ENCODE data around the gene LIPT2. TPM values are rescaled to one million over a fixed set of nuclear protein-coding genes. Genes with fewer than 3 reads are reported as not detected.
A peak's percentile ranks its signal among the peaks of the same experiment; 100 is the strongest.
"Not testable (repeated sequence)": the region's sequence is repeated elsewhere in the genome, so short reads cannot be mapped to it uniquely, and the experiment has no call there.

Gene LIPT2
- polyA plus RNA-seq, 1 donor from 2014 or later: 15.6 TPM

- peaks cover 4% of the 10 kb centered on the region for H3K27me3 Mint-ChIP-seq
- no peaks in the 10 kb centered on the region for H3K36me3 Mint-ChIP-seq
Measured at GRCh38 chr11:74520927-74521665, 27.6 kb upstream of the LIPT2 start.

GRCh38 chr11:74520316-74520715 is 26.8 kb upstream of the LIPT2 start:
- no peak overlapping the region for H3K27ac Mint-ChIP-seq
- H3K4me1 Mint-ChIP-seq: no peaks in the 10 kb centered on the region
- H3K27me3 Mint-ChIP-seq: peaks cover 4% of the 10 kb centered on the region
- no peaks in the 10 kb centered on the region for H3K36me3 Mint-ChIP-seq
- H3K4me3 Mint-ChIP-seq: no peak overlapping the region
- H3K9me3 Mint-ChIP-seq: peaks cover 2 to 11% (median 10%) of the 10 kb centered on the region in 3 donors

More at GRCh38 chr11:74520927-74521665, 27.6 kb upstream of the LIPT2 start:
- Mint-ChIP-seq H3K4me3 (no peak overlapping the region), H3K27ac (no peak overlapping the region), H3K9me3 (peaks cover 2 to 11% (median 5%) of the 10 kb centered on the region in 3 donors), H3K4me1 (no peaks in the 10 kb centered on the region)

GRCh38 chr11:74519710-74520109 is 26.2 kb upstream of the LIPT2 start:
- H3K9me3 Mint-ChIP-seq: peaks cover 2 to 12% (median 11%) of the 10 kb centered on the region in 3 donors
- no peaks in the 10 kb centered on the region for H3K4me1 Mint-ChIP-seq
- H3K27me3 Mint-ChIP-seq: peaks cover 4% of the 10 kb centered on the region
- H3K27ac Mint-ChIP-seq: no peak overlapping the region
- no peak overlapping the region for H3K4me3 Mint-ChIP-seq
- no peaks in the 10 kb centered on the region for H3K36me3 Mint-ChIP-seq

GRCh38 chr11:74517592-74517991 is 24.1 kb upstream of the LIPT2 start:
- not testable (repeated sequence) for H3K36me3 Mint-ChIP-seq, H3K4me1 Mint-ChIP-seq, H3K27ac Mint-ChIP-seq, H3K27me3 Mint-ChIP-seq, H3K4me3 Mint-ChIP-seq
- peaks cover 6 to 14% (median 13%) of the 10 kb centered on the region in 3 donors for H3K9me3 Mint-ChIP-seq

- Mint-ChIP-seq H3K4me3 (no peak overlapping the region), H3K36me3 (peaks cover 4% of the 10 kb centered on the region), H3K27ac (no peak overlapping the region), H3K9me3 (peaks cover 2 to 6% (median 4%) of the 10 kb centered on the region in 3 donors), H3K27me3 (peaks cover 4% of the 10 kb centered on the region), H3K4me1 (no peaks in the 10 kb centered on the region)
Measured at GRCh38 chr11:74507582-74507981, 14.1 kb upstream of the LIPT2 start.

- peaks cover 4% of the 10 kb centered on the region for H3K27me3 Mint-ChIP-seq
- H3K27ac Mint-ChIP-seq: no peak overlapping the region
- H3K36me3 Mint-ChIP-seq: peaks cover 4% of the 10 kb centered on the region
- H3K4me3 Mint-ChIP-seq: no peak overlapping the region
- H3K4me1 Mint-ChIP-seq: no peaks in the 10 kb centered on the region
- H3K9me3 Mint-ChIP-seq: peaks cover 1 to 4% (median 2%) of the 10 kb centered on the region in 3 donors
Measured at GRCh38 chr11:74506823-74507222, 13.3 kb upstream of the LIPT2 start.

GRCh38 chr11:74505911-74506310 is 12.4 kb upstream of the LIPT2 start:
- no peak overlapping the region for H3K27ac Mint-ChIP-seq
- H3K4me1 Mint-ChIP-seq: no peaks in the 10 kb centered on the region
- no peak overlapping the region for H3K4me3 Mint-ChIP-seq
- H3K36me3 Mint-ChIP-seq: peaks cover 4% of the 10 kb centered on the region
- H3K27me3 Mint-ChIP-seq: peaks cover 6% of the 10 kb centered on the region
- H3K9me3 Mint-ChIP-seq: peaks cover 3 to 5% (median 3%) of the 10 kb centered on the region in 3 donors

GRCh38 chr11:74504100-74504691 is 10.7 kb upstream of the LIPT2 start:
- peaks cover 3 to 6% (median 5%) of the 10 kb centered on the region in 3 donors for H3K9me3 Mint-ChIP-seq
- H3K27me3 Mint-ChIP-seq: peaks cover 3% of the 10 kb centered on the region
- no peak overlapping the region for H3K27ac Mint-ChIP-seq
- H3K4me1 Mint-ChIP-seq: peaks cover 0 to under 1% (median 0%) of the 10 kb centered on the region in 3 donors
- H3K4me3 Mint-ChIP-seq: no peak overlapping the region
- peaks cover 4% of the 10 kb centered on the region for H3K36me3 Mint-ChIP-seq

- H3K4me1 Mint-ChIP-seq: peaks cover 15 to 27% (median 15%) of the 10 kb centered on the region in 3 donors
- peaks cover 0 to 3% (median 0%) of the 10 kb centered on the region in 3 donors for H3K9me3 Mint-ChIP-seq
- H3K27me3 Mint-ChIP-seq: no peaks in the 10 kb centered on the region
- no peak overlapping the region for H3K27ac Mint-ChIP-seq
- H3K36me3 Mint-ChIP-seq: peaks cover 1% of the 10 kb centered on the region
- H3K4me3 Mint-ChIP-seq: peak overlapping the region in 2 of 4 donors; percentile 3 to 67
Measured at GRCh38 chr11:74494916-74495315, 1.4 kb upstream of the LIPT2 start.

- Mint-ChIP-seq H3K9me3 (peaks cover 0 to 3% (median 0%) of the 10 kb centered on the region in 3 donors), H3K4me1 (peaks cover 13 to 27% (median 15%) of the 10 kb centered on the region in 3 donors), H3K27me3 (no peaks in the 10 kb centered on the region), H3K4me3 (peak overlapping the region; percentile 68 to 96 (median 88)), H3K27ac (peak overlapping the region in 2 of 3 donors; percentile 39 to 92), H3K36me3 (peaks cover 1% of the 10 kb centered on the region)
Measured at GRCh38 chr11:74493791-74494630, 487 bp upstream of the LIPT2 start.

GRCh38 chr11:74492084-74492483 is 1.4 kb downstream of the LIPT2 start:
- Mint-ChIP-seq H3K27me3 (no peaks in the 10 kb centered on the region), H3K36me3 (peaks cover 1% of the 10 kb centered on the region), H3K9me3 (peaks cover 0 to under 1% (median 0%) of the 10 kb centered on the region in 3 donors), H3K4me3 (peak overlapping the region; percentile 44 to 78 (median 70)), H3K27ac (peak overlapping the region in 2 of 3 donors; percentile 16 to 70), H3K4me1 (peaks cover 13 to 27% (median 15%) of the 10 kb centered on the region in 3 donors)

- H3K27me3 Mint-ChIP-seq: no peaks in the 10 kb centered on the region
- H3K4me1 Mint-ChIP-seq: peaks cover 13 to 21% (median 15%) of the 10 kb centered on the region in 3 donors
- no peaks in the 10 kb centered on the region for H3K9me3 Mint-ChIP-seq
- H3K36me3 Mint-ChIP-seq: peaks cover 1% of the 10 kb centered on the region
- peak overlapping the region in 1 of 4 donors; percentile 71 for H3K4me3 Mint-ChIP-seq
- H3K27ac Mint-ChIP-seq: peak overlapping the region in 1 of 3 donors; percentile 11
Measured at GRCh38 chr11:74490941-74491340, 2.6 kb downstream of the LIPT2 start.

- H3K27ac Mint-ChIP-seq: no peak overlapping the region
- no peak overlapping the region for H3K4me3 Mint-ChIP-seq
- peaks cover 6 to 11% (median 6%) of the 10 kb centered on the region in 3 donors for H3K4me1 Mint-ChIP-seq
- no peaks in the 10 kb centered on the region for H3K9me3 Mint-ChIP-seq
- H3K27me3 Mint-ChIP-seq: no peaks in the 10 kb centered on the region
- no peaks in the 10 kb centered on the region for H3K36me3 Mint-ChIP-seq
Measured at GRCh38 chr11:74487875-74488274, 5.6 kb downstream of the LIPT2 start.

GRCh38 chr11:74485868-74486267 is 7.7 kb downstream of the LIPT2 start:
- Mint-ChIP-seq H3K9me3 (no peaks in the 10 kb centered on the region), H3K4me1 (no peaks in the 10 kb centered on the region), H3K27ac (no peak overlapping the region), H3K27me3 (no peaks in the 10 kb centered on the region), H3K4me3 (no peak overlapping the region), H3K36me3 (no peaks in the 10 kb centered on the region)
